DND-41 (cell line): ENCODE data around the gene NDUFB5.

Experiments
- ATAC-seq: fragments of 200-7000 bp; cut with Tn5 transposase; 3 replicates; pipeline ENCODE4 v1.9.1; 2021; ENCODE audit warnings: low read depth; ENCODE audit not compliant: insufficient read depth
- DNase-seq: peaks from one replicate; pipeline ENCODE4 v3.0.0-alpha.2; 2020
- H2AFZ ChIP-seq: 2 replicates; pipeline ENCODE4 v1.6.0; 2012; ENCODE audit warnings: low read depth, low read length
- H3K27ac ChIP-seq: 2 replicates; pipeline ENCODE4 v1.5.1; 2012; ENCODE audit warnings: low read length, inconsistent platforms
- H3K27me3 ChIP-seq: fragments of 200-600 bp; sonication (generic); 2 replicates; pipeline ENCODE4 v1.6.0; 2012; ENCODE audit warnings: low read length, mild to moderate bottlenecking, inconsistent platforms; ENCODE audit not compliant: insufficient read depth, poor library complexity
- H3K36me3 ChIP-seq: 2 replicates; pipeline ENCODE4 v1.5.1; 2012; ENCODE audit warnings: low read length, inconsistent platforms; ENCODE audit not compliant: insufficient read depth
- H3K4me1 ChIP-seq: 2 replicates; pipeline ENCODE4 v1.5.1; 2012; ENCODE audit warnings: mild to moderate bottlenecking, low read length; ENCODE audit not compliant: insufficient read depth
- H3K4me2 ChIP-seq: 2 replicates; pipeline ENCODE4 v1.6.0; 2012; ENCODE audit warnings: mild to moderate bottlenecking, moderate library complexity, low read length, inconsistent platforms; ENCODE audit not compliant: insufficient read depth
- H3K4me3 ChIP-seq, 2 experiments: fragments of 200-600 bp in 1 of 2; shearing (Covaris generic) in 1 of 2; 2 replicates each; pipeline ENCODE4 v1.5.1; 2012 to 2016; ENCODE audit warnings: inconsistent platforms in 2 of 2, low read length in 2 of 2, mild to moderate bottlenecking in 2 of 2, low read depth in 1 of 2, moderate library complexity in 1 of 2
- H3K79me2 ChIP-seq: 2 replicates; pipeline ENCODE4 v1.6.0; 2012; ENCODE audit warnings: low read length, inconsistent platforms; ENCODE audit not compliant: insufficient read depth
- H3K9ac ChIP-seq: 2 replicates; pipeline ENCODE4 v1.6.0; 2012; ENCODE audit warnings: low read depth, mild to moderate bottlenecking, inconsistent platforms, low read length, moderate library complexity
- H3K9me3 ChIP-seq: 2 replicates; pipeline ENCODE4 v1.5.1; 2012; ENCODE audit warnings: low read length, moderate library complexity, mild to moderate bottlenecking, inconsistent platforms; ENCODE audit not compliant: insufficient read depth, severe bottlenecking
- H4K20me1 ChIP-seq: 2 replicates; pipeline ENCODE4 v1.6.0; 2012; ENCODE audit warnings: low read length; ENCODE audit not compliant: insufficient read depth
- CTCF ChIP-seq: IDR thresholded peaks from 2 replicates; pipeline ENCODE4 v1.5.1; 2012; ENCODE audit warnings: borderline replicate concordance, low read length, moderate library complexity, mild to moderate bottlenecking; ENCODE audit not compliant: poor library complexity, severe bottlenecking; ENCODE audit errors: extremely low read depth
- EZH2 ChIP-seq: IDR thresholded peaks from 3 replicates; pipeline ENCODE4 v1.6.1; 2012; ENCODE audit warnings: borderline replicate concordance, low read depth, mild to moderate bottlenecking, moderate library complexity, low read length, inconsistent platforms; ENCODE audit not compliant: severe bottlenecking

The NDUFB5 gene

DNA sequence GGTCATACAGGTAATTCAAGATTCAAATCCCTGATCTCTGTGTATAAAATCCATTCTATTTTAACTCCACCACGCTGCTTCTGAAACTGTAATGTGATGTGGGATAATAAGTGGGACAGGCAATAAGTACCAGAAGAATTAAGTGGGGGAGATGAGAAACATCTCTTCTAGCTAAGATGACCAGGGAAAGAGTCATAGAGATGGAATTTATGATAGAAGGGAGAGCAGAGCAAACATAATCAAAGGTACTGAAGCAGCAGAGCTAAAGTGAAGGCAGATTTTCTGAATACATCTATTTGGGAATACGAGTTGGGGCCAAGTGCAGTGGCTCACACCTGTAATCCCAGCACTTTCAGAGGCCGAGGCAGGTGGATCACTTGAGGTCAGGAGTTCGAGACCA, 5.1 kb upstream of the NDUFB5 start:
- peaks cover 73% of the 10 kb centered on the region for H3K36me3 ChIP-seq

GRCh38 chr3:179603321-179603720, 1.3 kb upstream of the NDUFB5 start:
- peak overlapping the region; percentile 65 for H3K9ac ChIP-seq
- H3K27ac ChIP-seq, result peak overlapping the region; percentile 34; the same call in 1 of the 2 replicates

More for the DNA sequence above, 5.1 kb upstream of the NDUFB5 start:
- H3K4me3 ChIP-seq, result no peak overlapping the region
- H3K79me2 ChIP-seq, result peaks cover 46% of the 10 kb centered on the region
- DNase-seq (no peak), ATAC-seq (no peak)
- no peak overlapping the region for H2AFZ ChIP-seq
- no peaks in the 10 kb centered on the region for H3K27me3 ChIP-seq
- TF ChIP-seq EZH2 (no peak), CTCF (no peak)
- peaks cover 19% of the 10 kb centered on the region for H3K4me1 ChIP-seq
- H3K9ac ChIP-seq, result no peak overlapping the region
- H4K20me1 ChIP-seq, result no peaks in the 10 kb centered on the region
- H3K4me2 ChIP-seq, result no peak overlapping the region
- no peak overlapping the region for H3K27ac ChIP-seq
- H3K9me3 ChIP-seq, result no peaks in the 10 kb centered on the region

DNA sequence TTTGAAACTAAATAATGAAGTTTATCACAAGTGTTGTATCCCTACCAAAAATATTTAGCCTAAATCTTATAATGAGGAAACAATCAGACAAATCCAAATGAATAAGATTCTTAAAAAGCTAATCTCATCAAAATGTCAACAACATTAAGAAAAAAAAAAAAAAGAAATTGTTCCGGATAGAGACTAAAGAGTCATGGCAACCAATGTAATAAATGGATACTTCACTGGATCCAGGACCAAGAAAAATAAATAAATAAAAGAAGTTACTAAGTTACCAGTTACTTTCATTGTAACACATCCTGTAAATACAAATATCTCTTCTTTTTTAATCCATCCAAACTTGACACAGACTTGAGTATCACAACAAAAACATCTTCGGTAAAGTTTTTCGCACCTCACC, 763 bp upstream of the NDUFB5 start:
- DNase-seq (no peak), ATAC-seq (no peak)
- Histone ChIP-seq H3K9me3 (no peaks in the 10 kb centered on the region), H3K36me3 (peaks cover 32% of the 10 kb centered on the region), H3K27ac (peak overlapping the region; percentile 77), H3K79me2 (peaks cover 73% of the 10 kb centered on the region), H3K4me1 (peaks cover 40% of the 10 kb centered on the region), H2AFZ (peak overlapping the region; percentile 70), H3K4me3 (peak overlapping the region; percentile 60 to 61), H3K9ac (peak overlapping the region; percentile 65), H3K27me3 (no peaks in the 10 kb centered on the region), H3K4me2 (peak overlapping the region; percentile 78), H4K20me1 (no peaks in the 10 kb centered on the region)
- TF ChIP-seq EZH2, result no peak
- TF ChIP-seq CTCF, result no peak

More at GRCh38 chr3:179603321-179603720, 1.3 kb upstream of the NDUFB5 start:
- no peak for DNase-seq
- Histone ChIP-seq H3K4me3 (peak overlapping the region; percentile 60 to 61), H3K79me2 (peaks cover 77% of the 10 kb centered on the region), H3K4me1 (peaks cover 40% of the 10 kb centered on the region), H3K36me3 (peaks cover 38% of the 10 kb centered on the region), H3K9me3 (no peaks in the 10 kb centered on the region), H3K4me2 (peak overlapping the region; percentile 78), H3K27me3 (no peaks in the 10 kb centered on the region), H4K20me1 (no peaks in the 10 kb centered on the region), H2AFZ (no peak overlapping the region)
- no peak for TF ChIP-seq EZH2
- TF ChIP-seq CTCF, result no peak
- no peak for ATAC-seq

DNA sequence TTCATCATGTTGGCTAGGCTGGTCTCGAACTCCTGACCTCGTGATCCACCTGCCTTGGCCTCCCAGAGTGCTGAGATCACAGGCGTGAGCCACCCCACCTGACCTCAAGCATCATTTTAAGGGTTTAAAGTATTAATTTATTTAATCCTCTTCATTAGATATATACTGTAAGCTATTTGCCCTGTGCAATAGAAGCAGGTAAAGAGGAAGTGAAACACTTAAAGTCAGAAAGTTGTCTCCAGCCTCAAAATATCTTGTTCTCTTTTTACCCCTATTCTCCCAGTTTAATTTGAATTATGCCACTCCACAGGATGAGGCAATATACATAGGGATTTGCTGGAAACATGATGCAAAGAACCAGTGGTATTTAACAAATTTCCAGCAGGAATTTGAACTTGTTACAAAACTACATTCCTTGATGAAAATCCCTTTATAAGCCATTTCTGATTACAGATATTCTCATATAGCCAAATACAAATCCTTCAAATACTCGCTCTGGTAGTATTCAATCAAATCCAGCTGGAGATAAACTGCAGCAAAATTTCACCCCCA, 2.0 kb downstream of the NDUFB5 start:
- Histone ChIP-seq H3K36me3 (peaks cover 5% of the 10 kb centered on the region), H3K79me2 (peaks cover 80% of the 10 kb centered on the region), H4K20me1 (no peaks in the 10 kb centered on the region), H3K9ac (no peak overlapping the region), H2AFZ (no peak overlapping the region), H3K9me3 (no peaks in the 10 kb centered on the region), H3K4me2 (peak overlapping the region; percentile 97), H3K4me1 (peaks cover 40% of the 10 kb centered on the region), H3K4me3 (no peak overlapping the region), H3K27ac (no peak overlapping the region), H3K27me3 (no peaks in the 10 kb centered on the region)
- TF ChIP-seq CTCF, result no peak
- TF ChIP-seq EZH2, result no peak
- DNase-seq, result no peak
- ATAC-seq, result no peak
